ENCODE data around the gene TIMELESS. TPM values are rescaled to one million over a fixed set of nuclear protein-coding genes. Genes with fewer than 3 reads are reported as not detected.

The TIMELESS gene
- total RNA-seq, 2 donors from 2014 or later = 8.0 to 12.3 TPM

GRCh38 chr12:56385873-56386272, 63.4 kb downstream of the TIMELESS start:
- Histone ChIP-seq H3K27me3 (replicated peaks; ENCODE audit: insufficient read depth) (no peaks in the 10 kb centered on the region), H3K4me3 (no peak overlapping the region), H3K36me3 (no peaks in the 10 kb centered on the region), H3K4me1 (replicated peaks) (no peaks in the 10 kb centered on the region), H3K27ac (no peak overlapping the region), H3K9me3 (no peaks in the 10 kb centered on the region)
- DNase-seq (ENCODE audit: low spot score) = no peak
- intact Hi-C loops (cut with DNase I) = no loop called here
- TF ChIP-seq CTCF (IDR thresholded peaks at IDR 0.05) (no peak), POLR2A (IDR thresholded peaks at IDR 0.05) (no peak), POLR2AphosphoS5 (IDR thresholded peaks at IDR 0.05) (no peak)
- WGBS = 100% methylated on average over 1 of the region's 1 CpG

- Histone ChIP-seq H3K9me3 (no peaks in the 10 kb centered on the region), H3K4me1 (replicated peaks) (no peaks in the 10 kb centered on the region), H3K27ac (no peak overlapping the region), H3K27me3 (replicated peaks; ENCODE audit: insufficient read depth) (no peaks in the 10 kb centered on the region), H3K4me3 (no peak overlapping the region), H3K36me3 (no peaks in the 10 kb centered on the region)
- no peak for DNase-seq (ENCODE audit: low spot score)
- 92% methylated on average over 16 of the region's 16 CpGs for WGBS
- intact Hi-C loops (cut with DNase I) = no loop called here
- TF ChIP-seq CTCF (IDR thresholded peaks at IDR 0.05) (no peak), POLR2A (IDR thresholded peaks at IDR 0.05) (no peak), POLR2AphosphoS5 (IDR thresholded peaks at IDR 0.05) (no peak)
These were observed 66.6 kb downstream of the TIMELESS start for GRCh38 chr12:56382611-56383010.

GRCh38 chr12:56377989-56378316, 71.3 kb downstream of the TIMELESS start:
- no peak overlapping the region for H3K4me3 ChIP-seq
- H3K36me3 ChIP-seq = no peaks in the 10 kb centered on the region
- no peaks in the 10 kb centered on the region for H3K9me3 ChIP-seq
- H3K27me3 ChIP-seq (replicated peaks; ENCODE audit: insufficient read depth) = no peaks in the 10 kb centered on the region
- DNase-seq (ENCODE audit: low spot score) = no peak
- no peak overlapping the region for H3K27ac ChIP-seq
- intact Hi-C loops (cut with DNase I) = no loop called here
- 24% methylated on average over 1 of the region's 1 CpG for WGBS
- no peaks in the 10 kb centered on the region for H3K4me1 ChIP-seq (replicated peaks)
- no peak for TF ChIP-seq POLR2AphosphoS5 (IDR thresholded peaks at IDR 0.05)
- TF ChIP-seq CTCF (IDR thresholded peaks at IDR 0.05) = no peak
- TF ChIP-seq POLR2A (IDR thresholded peaks at IDR 0.05) = no peak

- WGBS = 68% methylated on average over 4 of the region's 4 CpGs
- intact Hi-C loops (cut with DNase I) = no loop called here
- no peak overlapping the region for H3K4me3 ChIP-seq
These were observed 71.8 kb downstream of the TIMELESS start for GRCh38 chr12:56377310-56377988.

More at GRCh38 chr12:56377310-56377988, 71.8 kb downstream of the TIMELESS start:
- H3K9me3 ChIP-seq = no peaks in the 10 kb centered on the region
- H3K4me1 ChIP-seq (replicated peaks) = no peaks in the 10 kb centered on the region
- H3K36me3 ChIP-seq = no peaks in the 10 kb centered on the region
- no peaks in the 10 kb centered on the region for H3K27me3 ChIP-seq (replicated peaks; ENCODE audit: insufficient read depth)
- no peak overlapping the region for H3K27ac ChIP-seq
- DNase-seq (ENCODE audit: low spot score) = no peak
- TF ChIP-seq POLR2A (IDR thresholded peaks at IDR 0.05) (no peak), CTCF (IDR thresholded peaks at IDR 0.05) (no peak), POLR2AphosphoS5 (IDR thresholded peaks at IDR 0.05) (no peak)

Data from prostate gland (tissue), 2 donors.